ENCODE data around the gene SOX4. TPM values are rescaled to one million over a fixed set of nuclear protein-coding genes. Genes with fewer than 3 reads are reported as not detected.

Gene SOX4
- polyA plus RNA-seq, 3 donors, result 2.2 to 15.7 (median 2.5) TPM

DNA sequence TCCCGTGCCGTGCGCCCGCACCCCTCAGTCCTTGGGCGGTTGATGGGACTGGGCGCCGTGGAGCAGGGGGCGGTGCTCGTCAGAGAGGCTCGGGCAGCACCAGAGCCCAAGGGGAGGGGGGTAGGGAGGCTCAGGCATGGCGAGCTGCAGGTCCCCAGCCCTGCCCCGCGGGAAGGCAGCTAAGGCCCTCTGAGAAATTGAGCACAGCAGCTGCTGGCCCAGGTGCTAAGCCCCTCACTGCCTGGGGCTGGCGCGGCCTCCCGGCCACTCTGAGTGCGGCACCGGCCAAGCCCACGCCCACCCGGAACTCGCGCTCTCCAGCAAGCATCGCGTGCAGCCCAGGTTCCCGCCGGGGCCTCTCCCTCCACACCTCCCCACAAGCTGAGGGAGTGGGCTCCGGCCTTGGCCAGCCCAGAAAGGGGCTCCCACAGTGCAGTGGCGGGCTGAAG, 16.4 kb downstream of the SOX4 start:
- no peak overlapping the region for H3K27ac ChIP-seq (ENCODE audit: low read depth in 1 of 2, low read length in 2 of 2)
- no peaks in the 10 kb centered on the region for H3K36me3 Mint-ChIP-seq
- no peak overlapping the region for H3K4me3 Mint-ChIP-seq
- H3K9ac ChIP-seq (ENCODE audit: insufficient read depth, low read length, poor library complexity, severe bottlenecking), result no peak overlapping the region
- no peak overlapping the region for H3K4me3 ChIP-seq (replicated peaks in 1 of 3; ENCODE audit: low read depth in 2 of 3, low read length in 3 of 3)
- H3K4me2 ChIP-seq (replicated peaks; ENCODE audit: extremely low read depth, low read length, poor library complexity, severe bottlenecking), result no peak overlapping the region
- H3K4me1 Mint-ChIP-seq, result peaks cover 27% of the 10 kb centered on the region
- no peaks in the 10 kb centered on the region for H3K36me3 ChIP-seq (replicated peaks in 1 of 2; ENCODE audit: control insufficient read depth in 1 of 2, insufficient read depth in 2 of 2, low read length in 2 of 2)
- intact Hi-C loops (cut with micrococcal nuclease), result no loop called here
- H3K9me3 Mint-ChIP-seq, result no peaks in the 10 kb centered on the region
- peaks cover 0 to 3% (median 2%) of the 10 kb centered on the region in 3 donors for H3K27me3 Mint-ChIP-seq (ENCODE audit: low read depth in 3 of 3)
- H3K27ac Mint-ChIP-seq, result no peak overlapping the region
- no peak for DNase-seq
- TF ChIP-seq, protein P1, sequence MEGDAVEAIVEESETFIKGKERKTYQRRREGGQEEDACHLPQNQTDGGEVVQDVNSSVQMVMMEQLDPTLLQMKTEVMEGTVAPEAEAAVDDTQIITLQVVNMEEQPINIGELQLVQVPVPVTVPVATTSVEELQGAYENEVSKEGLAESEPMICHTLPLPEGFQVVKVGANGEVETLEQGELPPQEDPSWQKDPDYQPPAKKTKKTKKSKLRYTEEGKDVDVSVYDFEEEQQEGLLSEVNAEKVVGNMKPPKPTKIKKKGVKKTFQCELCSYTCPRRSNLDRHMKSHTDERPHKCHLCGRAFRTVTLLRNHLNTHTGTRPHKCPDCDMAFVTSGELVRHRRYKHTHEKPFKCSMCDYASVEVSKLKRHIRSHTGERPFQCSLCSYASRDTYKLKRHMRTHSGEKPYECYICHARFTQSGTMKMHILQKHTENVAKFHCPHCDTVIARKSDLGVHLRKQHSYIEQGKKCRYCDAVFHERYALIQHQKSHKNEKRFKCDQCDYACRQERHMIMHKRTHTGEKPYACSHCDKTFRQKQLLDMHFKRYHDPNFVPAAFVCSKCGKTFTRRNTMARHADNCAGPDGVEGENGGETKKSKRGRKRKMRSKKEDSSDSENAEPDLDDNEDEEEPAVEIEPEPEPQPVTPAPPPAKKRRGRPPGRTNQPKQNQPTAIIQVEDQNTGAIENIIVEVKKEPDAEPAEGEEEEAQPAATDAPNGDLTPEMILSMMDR (IDR thresholded peaks at IDR 0.05), result no peak
- H2AFZ ChIP-seq (ENCODE audit: insufficient read depth, low read depth, low read length, poor library complexity, severe bottlenecking), result no peak overlapping the region
- no peaks in the 10 kb centered on the region for H4K20me1 ChIP-seq (ENCODE audit: insufficient read depth, low read length)
- no peaks in the 10 kb centered on the region for H3K9me3 ChIP-seq (replicated peaks in 1 of 2; ENCODE audit: control insufficient read depth in 1 of 2, insufficient read depth in 1 of 2, low read length in 2 of 2)
- 97% methylated on average over 8 of the region's 28 CpGs for WGBS (ENCODE audit: insufficient coverage)
- H3K27me3 ChIP-seq (ENCODE audit: control insufficient read depth in 2 of 2, insufficient read depth in 2 of 2, low read length in 2 of 2), result no peaks in the 10 kb centered on the region
- no peaks in the 10 kb centered on the region for H3K79me2 ChIP-seq (ENCODE audit: insufficient read depth, low read length)
- H3K4me1 ChIP-seq (ENCODE audit: control insufficient read depth in 1 of 2, insufficient read depth in 2 of 2, low read length in 2 of 2), result peaks cover 25 to 27% of the 10 kb centered on the region in 2 donors

DNA sequence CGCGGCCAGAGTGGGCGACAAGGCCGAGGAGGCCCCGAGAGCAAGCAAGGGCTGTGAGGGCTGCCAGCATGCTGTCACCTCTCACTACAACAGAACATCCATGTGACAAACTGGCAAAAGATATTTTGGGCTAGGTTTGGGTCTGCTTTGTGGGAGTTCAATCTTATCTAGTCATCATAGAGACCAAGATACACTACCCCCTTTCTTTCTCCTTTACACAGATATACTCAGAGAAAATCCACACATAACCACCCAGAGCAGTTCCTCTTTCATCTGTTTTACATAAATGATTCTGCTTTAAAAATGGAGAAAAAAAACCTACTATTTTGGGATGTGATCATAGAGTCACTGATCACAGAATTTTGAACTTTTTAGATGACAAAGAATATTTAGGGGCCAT, 16.8 kb downstream of the SOX4 start:
- Mint-ChIP-seq H3K27ac (peak overlapping the region in 3 of 7 donors; percentile 11 to 57 (median 36)), H3K4me1 (peaks cover 31% of the 10 kb centered on the region), H3K9me3 (no peaks in the 10 kb centered on the region), H3K36me3 (no peaks in the 10 kb centered on the region), H3K27me3 (ENCODE audit: low read depth in 3 of 3) (peaks cover 0 to 3% (median 2%) of the 10 kb centered on the region in 3 donors), H3K4me3 (no peak overlapping the region)
- no peak overlapping the region for H3K9ac ChIP-seq (ENCODE audit: insufficient read depth, low read length, poor library complexity, severe bottlenecking)
- H3K4me2 ChIP-seq (replicated peaks; ENCODE audit: extremely low read depth, low read length, poor library complexity, severe bottlenecking), result no peak overlapping the region
- no peaks in the 10 kb centered on the region for H3K9me3 ChIP-seq (replicated peaks in 1 of 2; ENCODE audit: control insufficient read depth in 1 of 2, insufficient read depth in 1 of 2, low read length in 2 of 2)
- DNase-seq, result no peak
- H3K4me1 ChIP-seq (ENCODE audit: control insufficient read depth in 1 of 2, insufficient read depth in 2 of 2, low read length in 2 of 2), result peaks cover 25 to 32% of the 10 kb centered on the region in 2 donors
- no peaks in the 10 kb centered on the region for H4K20me1 ChIP-seq (ENCODE audit: insufficient read depth, low read length)
- intact Hi-C loops (cut with micrococcal nuclease), result no loop called here
- H2AFZ ChIP-seq (ENCODE audit: insufficient read depth, low read depth, low read length, poor library complexity, severe bottlenecking), result no peak overlapping the region
- H3K79me2 ChIP-seq (ENCODE audit: insufficient read depth, low read length), result no peaks in the 10 kb centered on the region
- TF ChIP-seq, protein P1 (IDR thresholded peaks at IDR 0.05), result no peak
- H3K36me3 ChIP-seq (replicated peaks in 1 of 2; ENCODE audit: control insufficient read depth in 1 of 2, insufficient read depth in 2 of 2, low read length in 2 of 2), result no peaks in the 10 kb centered on the region
- no CpG with 5 or more reads among the region's 5 CpGs for WGBS (ENCODE audit: insufficient coverage)
- H3K27ac ChIP-seq (ENCODE audit: low read depth in 1 of 2, low read length in 2 of 2), result no peak overlapping the region
- H3K27me3 ChIP-seq (ENCODE audit: control insufficient read depth in 2 of 2, insufficient read depth in 2 of 2, low read length in 2 of 2), result no peaks in the 10 kb centered on the region
- H3K4me3 ChIP-seq (replicated peaks in 1 of 3; ENCODE audit: low read depth in 2 of 3, low read length in 3 of 3), result no peak overlapping the region
